Measurements from ENCODE around the gene CFAP410. TPM values are rescaled to one million over a fixed set of nuclear protein-coding genes. Genes with fewer than 3 reads are reported as not detected.

Gene CFAP410
- total RNA-seq, 1 experiment from 2014 or later: 10.1 TPM

GRCh38 chr21:44334329-44335030, 4.7 kb downstream of the CFAP410 start:
- no TSS peak for BruUV-seq (replicated peaks)

GRCh38 chr21:44333509-44334328, 5.5 kb downstream of the CFAP410 start:
- ChIA-PET POLR2A (interaction anchor here (0.6 kb wide), 1 partner anchor 10 kb away, joined by 3 read pairs; no protein-coding TSS in a partner anchor), CTCF (no interaction called here)
- H3K4me1 Mint-ChIP-seq (ENCODE audit: insufficient read depth, unreplicated experiment): no peaks in the 10 kb centered on the region
- DNase-seq (ENCODE audit: unreplicated experiment): no peak
- intact Hi-C loops (cut with micrococcal nuclease): no loop called here
- no TSS peak for BruUV-seq (replicated peaks)
- peaks cover 16% of the 10 kb centered on the region for H3K36me3 Mint-ChIP-seq (ENCODE audit: insufficient read depth, unreplicated experiment)
- no peaks in the 10 kb centered on the region for H3K9me3 Mint-ChIP-seq (ENCODE audit: unreplicated experiment)
- no peaks in the 10 kb centered on the region for H3K27me3 Mint-ChIP-seq (ENCODE audit: insufficient read depth, unreplicated experiment)
- no peak overlapping the region for H3K4me3 Mint-ChIP-seq (ENCODE audit: unreplicated experiment)
- TF ChIP-seq CTCF (IDR thresholded peaks at IDR 0.05; ENCODE audit: unreplicated experiment): no peak
- no peak overlapping the region for H3K27ac Mint-ChIP-seq (ENCODE audit: low read depth, unreplicated experiment)

More at GRCh38 chr21:44334329-44335030, 4.7 kb downstream of the CFAP410 start:
- ChIA-PET CTCF (no interaction called here), POLR2A (no interaction called here)
- DNase-seq (ENCODE audit: unreplicated experiment): no peak
- TF ChIP-seq CTCF (IDR thresholded peaks at IDR 0.05; ENCODE audit: unreplicated experiment): no peak
- Mint-ChIP-seq H3K27ac (ENCODE audit: low read depth, unreplicated experiment) (no peak overlapping the region), H3K9me3 (ENCODE audit: unreplicated experiment) (no peaks in the 10 kb centered on the region), H3K36me3 (ENCODE audit: insufficient read depth, unreplicated experiment) (peaks cover 19% of the 10 kb centered on the region), H3K27me3 (ENCODE audit: insufficient read depth, unreplicated experiment) (no peaks in the 10 kb centered on the region), H3K4me1 (ENCODE audit: insufficient read depth, unreplicated experiment) (no peaks in the 10 kb centered on the region), H3K4me3 (ENCODE audit: unreplicated experiment) (no peak overlapping the region)
- intact Hi-C loops (cut with micrococcal nuclease): no loop called here

- H3K4me3 Mint-ChIP-seq (ENCODE audit: unreplicated experiment): no peak overlapping the region
- ChIA-PET CTCF (no interaction called here), POLR2A (interaction anchor here (0.6 kb wide), 1 partner anchor 9 kb away, joined by 3 read pairs; no protein-coding TSS in a partner anchor)
- H3K27me3 Mint-ChIP-seq (ENCODE audit: insufficient read depth, unreplicated experiment): no peaks in the 10 kb centered on the region
- H3K36me3 Mint-ChIP-seq (ENCODE audit: insufficient read depth, unreplicated experiment): peaks cover 16% of the 10 kb centered on the region
- no peaks in the 10 kb centered on the region for H3K4me1 Mint-ChIP-seq (ENCODE audit: insufficient read depth, unreplicated experiment)
- no peak overlapping the region for H3K27ac Mint-ChIP-seq (ENCODE audit: low read depth, unreplicated experiment)
- TF ChIP-seq CTCF (IDR thresholded peaks at IDR 0.05; ENCODE audit: unreplicated experiment): no peak
- DNase-seq (ENCODE audit: unreplicated experiment): no peak
- intact Hi-C loops (cut with micrococcal nuclease): no loop called here
- BruUV-seq (replicated peaks): no TSS peak
- H3K9me3 Mint-ChIP-seq (ENCODE audit: unreplicated experiment): no peaks in the 10 kb centered on the region
Observed at GRCh38 chr21:44332965-44333364, 6.2 kb downstream of the CFAP410 start.

DNA sequence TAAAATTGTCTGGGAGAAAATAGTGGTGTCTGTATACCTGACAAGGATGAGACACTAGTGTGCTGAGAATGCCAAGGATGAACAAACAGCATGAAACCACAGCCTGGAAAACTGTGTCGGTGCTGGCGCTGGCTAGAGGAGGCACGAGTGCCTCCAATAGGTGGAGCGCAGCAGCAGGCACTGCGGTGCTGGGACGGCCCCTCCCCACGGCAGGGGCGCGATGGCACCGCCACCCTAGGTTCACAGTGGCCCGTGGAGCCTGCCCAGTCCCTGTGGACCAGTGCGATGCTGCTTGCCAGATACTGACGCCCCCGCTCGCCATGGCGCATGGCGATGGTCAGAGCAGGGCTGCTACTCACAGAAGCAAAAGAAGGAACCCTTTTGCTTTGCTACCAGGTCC, 6.8 kb downstream of the CFAP410 start:
- no peak overlapping the region for H3K27ac Mint-ChIP-seq (ENCODE audit: low read depth, unreplicated experiment)
- no TSS peak for BruUV-seq (replicated peaks)
- no peak for TF ChIP-seq CTCF (IDR thresholded peaks at IDR 0.05; ENCODE audit: unreplicated experiment)

More for the DNA sequence above, 6.8 kb downstream of the CFAP410 start:
- CTCF ChIA-PET: no interaction called here
- Mint-ChIP-seq H3K4me1 (ENCODE audit: insufficient read depth, unreplicated experiment) (no peaks in the 10 kb centered on the region), H3K36me3 (ENCODE audit: insufficient read depth, unreplicated experiment) (peaks cover 16% of the 10 kb centered on the region), H3K9me3 (ENCODE audit: unreplicated experiment) (no peaks in the 10 kb centered on the region), H3K4me3 (ENCODE audit: unreplicated experiment) (no peak overlapping the region), H3K27me3 (ENCODE audit: insufficient read depth, unreplicated experiment) (no peaks in the 10 kb centered on the region)
- intact Hi-C loops (cut with micrococcal nuclease): no loop called here
- POLR2A ChIA-PET: no interaction called here
- no peak for DNase-seq (ENCODE audit: unreplicated experiment)

Measured in MCF 10A (cell line).